SW480 (cell line): Measurements from ENCODE around the gene SPDYE2.
"Not testable (repeated sequence)": the region's sequence is repeated elsewhere in the genome, so short reads cannot be mapped to it uniquely, and the experiment has no call there.

Experiments
- DNase-seq: peaks from one replicate; pipeline ENCODE4 v3.0.0-alpha.2; 2016; ENCODE audit warnings: low spot score

Gene SPDYE2

DNA sequence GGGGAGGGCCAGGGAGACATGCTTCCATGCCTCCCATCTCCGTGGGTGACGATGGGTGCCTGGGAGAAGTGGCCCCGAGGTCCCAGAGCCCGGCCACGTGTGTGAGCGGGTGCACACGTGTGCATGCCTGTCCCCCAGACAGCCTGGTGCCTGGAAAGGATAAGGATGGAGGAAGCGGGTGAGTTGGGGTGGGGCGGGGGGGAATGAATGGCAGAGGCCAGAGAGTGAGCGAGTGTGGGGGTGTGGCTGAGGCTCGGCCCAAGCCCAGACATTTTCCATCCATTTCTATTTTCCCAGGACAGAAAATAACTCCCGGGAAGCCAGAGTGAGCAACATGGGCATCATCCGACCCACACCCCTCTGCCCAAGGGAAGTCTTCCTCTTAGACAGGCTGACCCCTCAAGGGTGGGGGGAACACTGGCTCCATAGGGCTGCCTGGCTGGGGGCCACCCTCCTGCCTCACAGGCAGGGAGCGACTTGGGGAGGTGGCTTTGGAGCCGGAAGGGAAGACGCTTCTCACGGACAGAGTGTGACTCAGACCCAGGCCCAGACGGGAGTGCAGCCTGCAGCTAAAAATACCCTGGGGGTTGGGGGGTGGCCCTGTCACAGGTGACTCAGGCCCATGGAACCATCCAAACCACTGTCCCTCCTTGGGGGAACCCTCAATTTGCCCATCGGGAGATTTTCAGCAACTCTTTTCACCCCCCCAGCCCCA, 53.6 kb downstream of the SPDYE2 start:
- not testable (repeated sequence) for DNase-seq

DNA sequence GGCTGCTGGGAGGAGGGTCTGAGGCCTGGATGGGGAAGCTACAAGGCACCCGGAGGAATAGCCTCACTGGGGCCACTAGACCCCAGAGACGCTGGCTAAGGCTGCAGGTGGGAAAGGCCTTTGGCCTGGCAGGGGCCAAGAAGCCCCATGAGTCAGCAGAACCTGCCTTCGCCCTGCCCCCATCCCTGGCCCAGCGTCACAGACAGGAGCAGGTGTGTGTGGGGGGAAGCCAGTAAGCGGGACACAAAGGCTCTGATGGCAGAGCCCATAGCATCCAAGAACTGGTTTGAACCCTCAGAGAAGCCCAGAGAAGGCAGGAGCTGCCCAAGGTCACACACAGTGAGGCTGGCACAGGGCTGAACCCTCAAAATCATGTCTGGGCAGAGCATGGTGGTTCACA, 55.8 kb downstream of the SPDYE2 start:
- not testable (repeated sequence) for DNase-seq

DNA sequence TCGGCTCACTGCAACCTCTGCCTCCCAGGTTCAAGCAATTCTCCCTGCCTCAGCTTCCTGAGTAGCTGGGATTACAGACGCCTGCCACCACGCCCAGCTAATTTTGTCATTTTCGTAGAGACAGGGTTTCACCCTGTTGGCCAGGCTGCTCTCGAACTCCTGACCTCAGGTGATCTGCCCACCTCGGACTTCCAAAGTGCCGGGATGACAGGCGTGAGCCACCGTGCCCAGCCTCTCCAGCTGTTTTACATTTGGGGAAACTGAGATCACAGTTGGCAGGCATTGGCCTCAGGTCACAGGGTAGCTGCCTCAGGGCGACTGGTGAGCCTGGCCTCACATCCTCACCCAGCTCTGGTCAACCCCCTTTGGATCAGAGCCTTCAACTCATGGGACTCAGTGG, 58.7 kb downstream of the SPDYE2 start:
- not testable (repeated sequence) for DNase-seq

DNA sequence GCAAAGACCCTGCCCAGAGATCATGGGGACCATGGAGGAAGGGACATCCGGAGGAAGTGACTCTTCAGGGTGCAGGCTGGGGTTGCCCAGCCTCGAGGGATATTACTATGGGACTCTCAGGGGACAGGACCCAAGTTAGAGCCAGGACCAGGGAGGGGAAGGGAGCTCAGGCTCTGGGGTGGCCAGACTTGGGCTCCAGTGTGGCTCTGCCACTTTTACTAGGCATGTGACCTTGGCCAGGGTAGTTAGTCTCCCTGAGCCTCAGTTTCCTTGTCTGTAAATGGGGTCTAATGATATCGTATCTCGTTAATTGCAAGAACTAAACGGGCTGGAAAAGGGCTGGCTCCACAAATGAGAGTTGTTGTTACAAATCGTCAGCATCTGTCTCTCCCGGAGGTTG, 59.4 kb downstream of the SPDYE2 start:
- DNase-seq: not testable (repeated sequence)

DNA sequence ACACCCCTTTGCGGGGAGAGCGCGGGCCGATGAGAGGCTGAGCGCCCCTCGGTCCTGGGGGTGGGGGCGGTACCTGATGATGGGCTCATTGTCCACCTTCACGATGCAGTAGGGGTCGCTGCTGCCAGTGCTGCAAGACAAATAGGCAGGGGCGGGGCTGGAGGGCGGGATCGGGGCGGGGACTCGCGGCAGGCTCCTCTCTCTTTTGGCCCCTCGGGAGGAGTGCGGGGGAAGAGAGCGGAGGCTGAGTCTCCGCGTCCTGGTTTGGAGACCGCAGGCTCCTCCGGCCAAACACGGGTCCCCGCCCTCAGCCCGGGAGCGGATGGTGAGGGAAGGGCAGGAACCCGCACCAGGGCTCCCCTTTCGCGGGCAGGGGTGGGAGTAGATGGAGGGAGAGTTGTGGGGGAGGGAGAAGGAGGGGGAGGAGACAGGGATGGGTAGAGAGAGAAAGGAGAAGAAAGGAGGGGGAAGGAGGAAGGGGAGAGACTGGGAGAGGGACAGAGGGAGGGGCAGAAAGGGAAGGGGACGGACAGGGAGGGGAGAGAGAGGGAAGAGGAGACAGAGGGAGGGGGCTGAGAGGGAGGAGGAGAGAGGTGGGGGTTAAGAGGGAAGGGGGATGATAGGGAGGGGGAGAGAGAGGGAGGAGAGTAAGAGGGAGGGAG, 60.1 kb downstream of the SPDYE2 start:
- not testable (repeated sequence) for DNase-seq

DNA sequence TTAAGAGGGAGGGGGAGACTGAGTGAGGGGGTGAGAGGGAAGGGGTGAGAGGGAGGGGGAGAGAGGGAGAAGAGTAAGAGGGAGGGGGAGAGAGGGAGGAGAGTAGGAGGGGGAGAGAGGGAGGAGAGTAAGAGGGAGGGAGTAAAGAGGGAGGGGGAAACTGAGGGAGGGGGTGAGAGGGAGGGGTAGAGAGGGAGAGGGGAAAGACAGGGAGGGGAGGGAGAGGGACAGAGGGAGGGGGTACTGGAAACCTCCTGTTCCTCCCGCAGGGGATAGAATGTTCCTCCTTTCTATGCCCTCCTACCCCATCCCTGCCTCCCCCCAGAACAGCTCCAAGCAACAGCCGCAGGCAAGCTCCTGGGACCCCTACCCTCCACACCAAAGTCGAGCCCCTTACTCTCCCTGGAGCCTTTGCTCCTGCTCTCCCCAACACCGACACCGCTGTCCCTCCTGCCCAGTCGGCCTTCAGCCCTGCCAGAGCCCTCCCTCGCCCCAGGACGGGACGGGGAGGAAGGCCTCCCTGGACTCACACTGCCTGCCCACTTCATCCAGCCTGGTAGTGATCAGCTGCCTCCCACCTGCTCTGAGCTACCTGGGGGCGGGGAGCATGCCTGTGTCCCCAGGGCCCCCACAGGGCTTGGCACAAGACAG, 60.8 kb downstream of the SPDYE2 start:
- DNase-seq: not testable (repeated sequence)
